PC-3 (cell line): ENCODE data around the gene TMEM209. TPM values are rescaled to one million over a fixed set of nuclear protein-coding genes. Genes with fewer than 3 reads are reported as not detected.
"Not testable (repeated sequence)": the region's sequence is repeated elsewhere in the genome, so short reads cannot be mapped to it uniquely, and the experiment has no call there.

Experiments
- ATAC-seq: fragments of 200-7000 bp; cut with Tn5 transposase; 2 replicates; pipeline ENCODE4 v1.9.1; 2020; ENCODE audit warnings: mild to moderate bottlenecking, moderate library complexity
- BruUV-seq: library from RNA; stranded (reverse); fragments of 400-500 nt; replicated peaks from 2 replicates; lab custom pipeline; 2021; lab: Mats Ljungman, UMichigan
- CTCF ChIA-PET: fragments of 300-600 bp; sonication (Branson Sonifier 250); formaldehyde crosslinking; loops from one replicate; lab custom pipeline; 2022; ENCODE audit warnings: antibody characterized with exemption; lab: Charles Lee
- POLR2A ChIA-PET: fragments of 300-600 bp; sonication (Branson Sonifier 250); formaldehyde crosslinking; loops from one replicate; lab custom pipeline; 2022; ENCODE audit warnings: antibody characterized with exemption; ENCODE audit not compliant: unreplicated experiment; lab: Charles Lee
- DNase-seq: peaks from one replicate; pipeline ENCODE4 v3.0.0-alpha.2; 2015
- H2AFZ ChIP-seq: fragments of 300-600 bp; sonication (generic); 2 replicates; pipeline ENCODE4 v1.6.0; 2016; ENCODE audit warnings: antibody characterized with exemption, low read length
- H3F3A ChIP-seq: fragments of 300-600 bp; sonication (generic); one replicate; pipeline ENCODE4 v1.6.0; 2017; ENCODE audit warnings: antibody characterized with exemption, low read length, control low read depth, mild to moderate bottlenecking; ENCODE audit not compliant: unreplicated experiment
- H3K27ac ChIP-seq: fragments of 300-600 bp; sonication (generic); 2 replicates; pipeline ENCODE4 v1.5.1; 2016; ENCODE audit warnings: mild to moderate bottlenecking, low read length
- H3K27me3 ChIP-seq: fragments of 300-600 bp; sonication (generic); 2 replicates; pipeline ENCODE4 v1.6.1; 2016; ENCODE audit warnings: low read length, mixed read lengths
- H3K36me3 ChIP-seq: fragments of 300-600 bp; sonication (generic); 2 replicates; pipeline ENCODE4 v1.6.1; 2016; ENCODE audit warnings: low read depth, mixed run types, low read length, mixed read lengths
- H3K4me1 ChIP-seq: fragments of 300-600 bp; sonication (generic); 2 replicates; pipeline ENCODE4 v1.5.1; 2016; ENCODE audit warnings: low read length; ENCODE audit not compliant: insufficient read depth
- H3K4me2 ChIP-seq: fragments of 300-600 bp; sonication (generic); 2 replicates; pipeline ENCODE4 v1.6.0; 2016; ENCODE audit warnings: low read length
- H3K4me3 ChIP-seq: fragments of 300-600 bp; sonication (generic); 2 replicates; pipeline ENCODE4 v1.5.1; 2016; ENCODE audit warnings: mild to moderate bottlenecking, low read length, mixed read lengths
- H3K79me2 ChIP-seq: fragments of 300-600 bp; sonication (generic); 2 replicates; pipeline ENCODE4 v1.6.1; 2017; ENCODE audit warnings: low read length, mixed read lengths
- H3K9ac ChIP-seq: fragments of 300-600 bp; sonication (generic); 2 replicates; pipeline ENCODE4 v1.6.0; 2016; ENCODE audit warnings: mild to moderate bottlenecking, low read length
- H3K9me2 ChIP-seq: fragments of 300-600 bp; sonication (generic); replicated peaks from 2 replicates; pipeline ENCODE4 v1.6.1; 2016; ENCODE audit warnings: mixed run types, low read length, mixed read lengths
- H3K9me3 ChIP-seq: fragments of 300-600 bp; sonication (generic); 2 replicates; pipeline ENCODE4 v1.6.1; 2016; ENCODE audit warnings: low read length, mixed read lengths
- H4K20me1 ChIP-seq: fragments of 300-600 bp; sonication (generic); 2 replicates; pipeline ENCODE4 v1.6.1; 2016; ENCODE audit warnings: low read length, mixed read lengths
- EZH2 ChIP-seq: fragments of 300-600 bp; sonication (generic); IDR thresholded peaks from one replicate; pipeline ENCODE4 v1.6.1; 2017; ENCODE audit warnings: antibody characterized with exemption, mild to moderate bottlenecking, low read length; ENCODE audit not compliant: unreplicated experiment
- intact Hi-C: fragments of 100-400 bp; cut with micrococcal nuclease; formaldehyde crosslinking; loops from 2 replicates; pipeline ENCODE4 v1.9.0; 2023
- total RNA-seq: library from RNA; depleted of rRNA; stranded (reverse); fragments of >200 nt; gene quantifications from 2 replicates; pipeline ENCODE4 v1.2.3, GENCODE V29; 2014
- TF ChIP-seq, protein P1 (sequence below): fragments of 300-600 bp; sonication (generic); conservative IDR thresholded peaks from 2 replicates; pipeline ENCODE4 v1.5.1; 2017; ENCODE audit warnings: antibody characterized with exemption, low read depth, mild to moderate bottlenecking, low read length

TMEM209 gene
- total RNA-seq, 1 experiment from 2014 or later: 23.2 TPM

DNA sequence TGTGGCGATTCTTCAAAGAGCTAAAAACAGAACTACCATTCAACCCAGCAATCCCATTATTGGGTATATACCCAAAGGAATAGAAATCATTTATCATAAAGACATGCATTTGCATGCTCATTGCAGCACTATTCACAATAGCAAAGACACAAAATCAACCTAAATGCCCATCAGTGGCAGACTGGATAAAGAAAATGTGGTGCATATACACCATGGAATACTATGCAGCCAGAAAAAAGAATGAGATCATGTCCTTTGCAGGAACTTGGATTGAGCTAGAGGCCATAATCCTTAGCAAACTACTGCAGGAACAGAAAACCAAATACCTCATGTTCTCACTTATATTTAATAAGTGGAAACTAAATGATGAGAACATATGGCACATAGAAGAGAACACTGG lies 41.3 kb upstream of the TMEM209 start:
- H3F3A ChIP-seq, H3K27ac ChIP-seq, H3K4me3 ChIP-seq, H3K79me2 ChIP-seq, H3K9me3 ChIP-seq, H3K4me2 ChIP-seq, H3K9me2 ChIP-seq, BruUV-seq, H4K20me1 ChIP-seq, ATAC-seq, CTCF ChIA-PET, H3K36me3 ChIP-seq, POLR2A ChIA-PET, H3K9ac ChIP-seq, DNase-seq, H3K27me3 ChIP-seq, H2AFZ ChIP-seq: not testable (repeated sequence)
- peaks cover 10% of the 10 kb centered on the region; the same call in 1 of the 2 replicates for H3K4me1 ChIP-seq
- intact Hi-C loops: loop anchor here (10.0 kb wide), 2 partner anchors 178 to 478 kb away; no protein-coding TSS in a partner anchor

DNA sequence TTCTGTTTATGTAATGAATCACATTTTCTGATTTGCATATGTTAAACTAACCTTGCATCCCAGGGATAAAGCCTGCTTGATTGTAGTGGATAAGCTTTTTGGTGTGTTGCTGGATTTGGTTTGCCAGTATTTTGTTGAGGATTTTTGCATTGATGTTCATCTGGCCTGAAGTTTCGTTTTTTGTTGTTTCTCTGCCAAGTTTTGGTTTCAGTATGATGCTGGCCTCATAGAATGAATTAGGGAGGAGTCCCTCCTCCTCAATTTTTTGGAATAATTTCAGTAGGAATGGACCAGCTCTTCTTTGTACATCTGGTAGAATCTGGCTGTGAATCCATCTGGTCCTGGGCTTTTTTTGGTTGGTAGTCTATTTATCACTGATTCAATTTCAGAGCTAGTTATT lies 38.3 kb upstream of the TMEM209 start:
- peaks cover 10% of the 10 kb centered on the region; the same call in 1 of the 2 replicates for H3K4me1 ChIP-seq
- intact Hi-C loops: loop anchor here (2.0 to 10.0 kb wide), 6 partner anchors 49 to 589 kb away; partner anchors contain the start of gene CPA4
- not testable (repeated sequence) for H4K20me1 ChIP-seq, H2AFZ ChIP-seq, H3K79me2 ChIP-seq, H3K9me3 ChIP-seq, H3K27me3 ChIP-seq, H3K9me2 ChIP-seq, H3K9ac ChIP-seq, H3K4me3 ChIP-seq, H3K4me2 ChIP-seq, BruUV-seq, H3K36me3 ChIP-seq, H3F3A ChIP-seq, H3K27ac ChIP-seq, ATAC-seq
- POLR2A ChIA-PET: interaction anchor here (0.6 kb wide), 1 partner anchor 259 kb away, joined by 8 read pairs; no protein-coding TSS in a partner anchor
- CTCF ChIA-PET: interaction anchor here (0.7 kb wide), 1 partner anchor 589 kb away, joined by 3 read pairs; no protein-coding TSS in a partner anchor
- peak; percentile 15 for DNase-seq

DNA sequence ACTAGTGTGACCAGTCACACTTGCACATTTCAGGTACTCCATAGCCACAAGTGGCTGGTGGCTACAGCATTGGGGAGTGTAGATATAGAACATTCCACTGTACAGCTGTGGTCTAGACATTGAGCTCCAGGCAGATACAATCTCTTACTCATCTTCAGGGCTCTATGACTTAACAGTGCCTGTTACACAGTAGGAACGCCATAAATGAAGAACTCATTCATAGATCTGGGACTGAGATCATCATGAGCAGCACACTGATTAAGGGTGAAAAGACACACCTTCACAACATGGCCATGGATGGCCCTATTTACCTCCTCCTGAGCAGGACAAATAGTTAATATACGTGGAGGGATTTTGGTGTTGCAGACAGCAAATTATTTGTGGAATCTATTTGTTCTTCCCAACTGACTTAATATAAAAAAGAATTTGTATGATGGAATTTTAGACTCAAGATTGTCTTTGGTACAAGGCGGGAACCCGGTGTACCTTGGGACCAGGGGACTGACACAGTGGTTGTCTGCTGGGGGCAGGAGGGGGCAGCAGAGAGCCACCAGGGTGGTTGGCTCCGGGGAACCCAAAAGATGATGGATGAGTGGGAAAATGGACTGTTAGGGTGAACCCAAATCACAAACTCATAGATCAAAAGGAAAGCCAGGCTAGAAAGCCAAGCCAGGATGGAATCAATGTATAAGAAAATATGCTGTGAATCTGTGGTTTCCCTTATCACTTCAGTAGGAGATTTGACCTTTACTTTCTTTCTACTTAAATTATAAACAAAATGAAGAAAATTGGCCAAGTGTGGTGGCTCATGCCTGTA lies 37.2 kb upstream of the TMEM209 start:
- H2AFZ ChIP-seq: peak overlapping the region; percentile 51; the same call in 1 of the 2 replicates
- peak; percentile 95 for ATAC-seq

More for the DNA sequence above, 37.2 kb upstream of the TMEM209 start:
- intact Hi-C loops: loop anchor here (1.0 to 10.0 kb wide), 8 partner anchors 50 to 590 kb away; partner anchors contain the start of gene CPA4
- Histone ChIP-seq H3K79me2 (no peaks in the 10 kb centered on the region), H3F3A (no peaks in the 10 kb centered on the region), H3K4me3 (no peak overlapping the region), H3K4me1 (peaks cover 10% of the 10 kb centered on the region; the same call in 1 of the 2 replicates), H3K9me3 (no peaks in the 10 kb centered on the region), H4K20me1 (no peaks in the 10 kb centered on the region), H3K9ac (no peak overlapping the region), H3K9me2 (no peaks in the 10 kb centered on the region), H3K36me3 (no peaks in the 10 kb centered on the region), H3K4me2 (no peak overlapping the region), H3K27ac (no peak overlapping the region), H3K27me3 (no peaks in the 10 kb centered on the region)
- no TSS peak for BruUV-seq
- ChIA-PET CTCF (interaction anchor here (0.5 to 0.6 kb wide), 2 partner anchors 260 to 481 kb away, joined by 3 to 4 read pairs; no protein-coding TSS in a partner anchor), POLR2A (no interaction called here)
- DNase-seq: peak; percentile 60
- TF ChIP-seq, protein P1, sequence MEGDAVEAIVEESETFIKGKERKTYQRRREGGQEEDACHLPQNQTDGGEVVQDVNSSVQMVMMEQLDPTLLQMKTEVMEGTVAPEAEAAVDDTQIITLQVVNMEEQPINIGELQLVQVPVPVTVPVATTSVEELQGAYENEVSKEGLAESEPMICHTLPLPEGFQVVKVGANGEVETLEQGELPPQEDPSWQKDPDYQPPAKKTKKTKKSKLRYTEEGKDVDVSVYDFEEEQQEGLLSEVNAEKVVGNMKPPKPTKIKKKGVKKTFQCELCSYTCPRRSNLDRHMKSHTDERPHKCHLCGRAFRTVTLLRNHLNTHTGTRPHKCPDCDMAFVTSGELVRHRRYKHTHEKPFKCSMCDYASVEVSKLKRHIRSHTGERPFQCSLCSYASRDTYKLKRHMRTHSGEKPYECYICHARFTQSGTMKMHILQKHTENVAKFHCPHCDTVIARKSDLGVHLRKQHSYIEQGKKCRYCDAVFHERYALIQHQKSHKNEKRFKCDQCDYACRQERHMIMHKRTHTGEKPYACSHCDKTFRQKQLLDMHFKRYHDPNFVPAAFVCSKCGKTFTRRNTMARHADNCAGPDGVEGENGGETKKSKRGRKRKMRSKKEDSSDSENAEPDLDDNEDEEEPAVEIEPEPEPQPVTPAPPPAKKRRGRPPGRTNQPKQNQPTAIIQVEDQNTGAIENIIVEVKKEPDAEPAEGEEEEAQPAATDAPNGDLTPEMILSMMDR: peak; percentile 93
- no peak for TF ChIP-seq EZH2
